NCI-H2029 (cell line): ENCODE results near the gene GRPR.
"Not testable (repeated sequence)": the region's sequence is repeated elsewhere in the genome, so short reads cannot be mapped to it uniquely, and the experiment has no call there.

ENCODE experiments used
- DNase-seq: peaks from one replicate; lab custom pipeline; 2025; lab: John Stamatoyannopoulos, UW

The GRPR gene

DNA sequence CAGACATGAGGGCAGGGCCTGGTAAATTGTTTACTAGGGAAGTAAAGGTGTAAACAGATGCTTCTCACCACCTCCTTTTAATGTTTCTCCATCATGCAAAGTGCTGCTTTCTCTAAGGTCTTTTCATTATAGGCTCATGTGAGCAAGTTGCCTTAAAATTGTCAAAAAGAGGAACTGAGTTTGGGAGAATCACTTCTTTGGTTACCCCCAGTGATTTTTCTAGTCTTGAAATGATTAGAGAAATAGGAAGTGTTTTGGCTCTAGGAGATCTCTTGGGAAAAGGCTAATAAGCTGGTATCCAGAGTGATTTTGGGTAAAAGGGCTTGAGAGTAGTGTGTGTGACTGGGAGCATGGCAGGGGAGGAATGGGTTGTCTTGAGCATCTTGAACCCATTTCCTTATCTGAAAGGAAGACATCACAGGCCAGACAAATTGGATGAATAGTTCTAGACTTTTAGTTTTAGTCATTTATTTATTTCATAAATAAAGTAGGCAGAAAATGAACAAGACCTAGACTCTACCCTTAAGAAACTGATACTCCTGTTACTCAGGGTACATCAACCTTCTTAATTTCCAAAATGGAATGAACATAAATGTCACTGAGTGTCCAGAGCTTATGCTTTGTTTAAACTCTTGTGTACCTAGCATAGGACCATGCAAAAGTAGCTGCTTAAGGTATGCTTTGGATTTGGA, 14.2 kb downstream of the GRPR start:
- DNase-seq: no peak

DNA sequence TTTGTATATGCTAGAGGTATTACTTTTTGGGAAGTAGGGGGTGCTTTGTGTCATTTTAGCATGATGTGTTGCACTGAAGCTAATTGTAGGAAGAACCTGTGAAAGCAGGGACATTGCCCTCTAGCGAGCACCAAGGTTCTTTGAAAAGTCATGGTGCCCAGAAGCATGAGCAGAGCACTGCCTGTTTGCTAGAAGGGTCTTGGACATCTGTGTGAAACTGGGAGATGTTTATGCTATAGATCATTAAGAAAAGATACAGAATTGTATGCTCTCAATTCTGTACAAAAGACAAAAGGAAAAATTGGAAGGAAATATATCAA, 14.7 kb downstream of the GRPR start:
- DNase-seq: no peak

DNA sequence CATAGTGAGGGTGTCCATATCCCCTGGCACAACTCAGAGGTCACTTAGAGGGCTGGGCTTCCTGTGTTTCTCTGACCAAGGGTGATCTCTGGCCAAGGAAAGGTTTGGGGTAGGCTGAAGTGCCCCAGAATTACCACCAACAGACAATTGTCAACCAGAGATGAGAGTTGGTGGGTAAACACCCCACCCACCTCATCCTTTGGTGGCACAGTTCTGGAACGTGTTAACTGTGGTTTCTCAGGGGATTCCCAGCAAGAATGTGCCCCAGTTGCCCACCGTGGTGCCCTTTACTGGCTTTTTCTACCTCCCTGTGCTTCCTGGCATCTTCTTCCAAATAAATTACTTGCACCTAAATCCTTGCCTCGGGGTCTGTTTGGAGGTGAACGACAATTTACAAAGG, 17.1 kb downstream of the GRPR start:
- DNase-seq: no peak

DNA sequence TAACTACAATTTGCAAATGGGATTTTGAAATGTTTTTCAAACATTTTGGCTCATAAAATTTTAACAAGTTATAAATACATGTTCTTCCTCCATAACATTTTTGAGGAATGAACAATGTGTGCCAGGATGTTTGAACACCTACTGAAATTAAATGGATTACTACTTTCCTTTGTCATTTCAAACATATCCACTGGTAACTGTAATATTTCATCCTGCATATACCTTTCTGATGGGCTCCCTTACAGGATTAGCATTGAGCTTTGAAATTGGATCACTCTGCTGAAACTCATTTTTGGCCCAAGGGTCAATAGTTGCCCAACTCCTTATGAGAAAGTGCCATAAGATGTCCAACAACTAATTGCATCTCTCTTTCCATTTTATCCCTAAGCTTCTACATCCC, 17.6 kb downstream of the GRPR start:
- DNase-seq: no peak

DNA sequence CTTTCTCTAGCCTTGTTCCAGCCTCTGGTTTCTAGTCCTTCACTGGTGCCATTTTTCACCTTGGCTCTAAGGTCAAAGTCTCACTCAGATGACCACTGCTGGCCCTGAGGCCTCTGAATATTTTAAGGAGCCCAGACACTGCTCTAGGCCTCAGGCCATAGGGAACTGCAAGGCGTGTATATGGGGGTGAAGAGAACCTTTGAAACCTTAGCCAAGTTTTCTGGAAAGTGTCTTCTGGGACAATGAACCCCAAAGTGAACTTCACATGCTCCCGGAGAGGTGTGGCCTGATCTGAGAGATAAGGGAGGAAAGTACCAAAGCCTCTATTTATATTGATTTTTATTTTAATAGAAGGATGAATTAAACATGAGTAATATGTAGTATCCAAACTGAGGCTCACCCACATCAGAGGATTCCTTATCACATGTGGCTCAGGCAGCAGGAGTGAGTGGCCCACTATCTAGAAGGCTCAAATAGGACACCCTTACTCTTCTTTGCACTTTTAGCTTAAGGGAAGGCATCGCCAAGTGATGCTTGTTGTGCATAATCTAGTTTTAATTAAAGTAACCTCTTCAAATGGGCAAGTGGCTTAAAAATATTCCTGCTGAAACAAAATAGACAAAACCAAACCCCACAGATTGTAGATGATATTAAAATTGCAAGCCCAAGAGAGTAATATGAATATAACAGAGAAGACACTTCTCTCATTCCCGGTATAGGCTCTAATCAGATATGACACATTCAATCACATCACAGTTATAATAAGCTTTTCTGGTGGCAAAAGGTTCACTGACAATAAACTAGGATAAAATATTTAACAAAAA, 18.3 kb downstream of the GRPR start:
- DNase-seq: no peak

DNA sequence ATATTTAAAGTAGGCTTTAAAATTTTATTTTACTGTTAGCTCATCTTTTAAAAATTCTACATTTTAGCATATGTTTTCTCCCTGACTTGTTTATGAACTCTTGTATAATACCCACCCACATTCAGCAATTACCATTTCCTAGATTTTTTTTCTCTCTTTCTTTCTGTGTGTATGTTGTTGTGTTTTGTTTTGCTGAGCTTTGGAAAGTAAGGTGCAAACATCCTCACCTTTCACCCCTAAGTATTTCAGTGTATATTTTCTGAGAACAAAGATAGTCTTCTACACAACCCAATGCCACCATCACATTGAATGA, 18.8 kb downstream of the GRPR start:
- no peak for DNase-seq

DNA sequence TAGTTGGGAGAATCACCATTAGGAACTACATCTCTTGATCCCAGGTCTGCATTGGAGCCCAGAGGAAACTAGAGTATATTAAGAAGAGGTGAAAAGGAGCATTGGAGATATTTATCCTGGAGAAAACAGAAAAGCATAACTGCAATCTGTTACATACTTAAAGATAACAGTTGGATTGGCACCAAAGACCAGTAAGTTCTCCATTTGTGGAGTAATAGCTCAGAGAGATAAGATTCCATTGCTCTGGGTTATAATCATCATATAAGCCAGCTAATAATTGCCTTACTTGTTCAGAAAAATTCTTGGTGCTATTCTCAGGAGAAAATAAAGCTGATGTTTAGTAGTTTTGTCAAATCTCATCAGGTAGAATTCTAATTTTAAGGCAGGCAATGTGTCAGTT, 20.6 kb downstream of the GRPR start:
- DNase-seq: no peak

DNA sequence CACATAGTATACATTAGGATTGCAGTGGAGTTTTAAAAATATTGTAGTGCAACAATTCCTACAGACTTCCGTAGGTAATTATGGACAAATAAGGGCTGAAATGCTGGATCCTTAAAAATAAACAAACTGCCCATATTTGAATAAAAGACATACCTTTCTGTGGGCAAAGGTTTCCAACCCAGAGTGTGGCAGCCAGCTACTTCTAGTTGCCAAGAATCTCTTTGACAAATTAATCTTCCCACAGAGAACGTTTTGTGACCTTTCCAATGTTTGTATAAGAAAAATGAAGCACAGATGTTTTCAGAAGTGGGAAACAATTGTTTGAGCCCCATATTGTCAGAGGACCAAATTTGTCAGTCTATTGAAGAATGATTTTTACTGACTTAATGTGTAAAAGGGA, 21.1 kb downstream of the GRPR start:
- DNase-seq: no peak

- DNase-seq: not testable (repeated sequence)
Observed at GRCh38 chrX:16145093-16145492, 21.7 kb downstream of the GRPR start.

- DNase-seq: no peak
Observed at GRCh38 chrX:16145656-16146055, 22.3 kb downstream of the GRPR start.

DNA sequence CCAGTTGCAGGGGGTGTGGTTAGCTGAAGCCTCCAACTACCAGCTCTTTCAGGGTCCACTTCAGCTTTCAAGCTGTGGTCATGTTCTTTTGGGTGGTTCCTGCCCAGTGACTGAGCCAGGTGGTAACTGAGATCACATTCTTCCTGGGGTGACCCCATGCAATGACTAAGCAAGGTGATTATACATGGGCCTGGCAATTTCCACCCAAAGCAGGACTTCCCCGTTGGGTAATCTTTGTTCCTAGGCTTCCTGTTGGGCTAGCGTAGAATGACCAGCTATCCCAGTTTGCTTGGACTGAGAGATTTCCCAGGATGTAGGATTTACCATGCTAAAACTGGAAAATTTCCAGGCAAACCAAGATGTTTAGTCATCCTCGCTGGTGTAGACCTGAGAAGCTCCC, 25.5 kb downstream of the GRPR start:
- DNase-seq: no peak

DNA sequence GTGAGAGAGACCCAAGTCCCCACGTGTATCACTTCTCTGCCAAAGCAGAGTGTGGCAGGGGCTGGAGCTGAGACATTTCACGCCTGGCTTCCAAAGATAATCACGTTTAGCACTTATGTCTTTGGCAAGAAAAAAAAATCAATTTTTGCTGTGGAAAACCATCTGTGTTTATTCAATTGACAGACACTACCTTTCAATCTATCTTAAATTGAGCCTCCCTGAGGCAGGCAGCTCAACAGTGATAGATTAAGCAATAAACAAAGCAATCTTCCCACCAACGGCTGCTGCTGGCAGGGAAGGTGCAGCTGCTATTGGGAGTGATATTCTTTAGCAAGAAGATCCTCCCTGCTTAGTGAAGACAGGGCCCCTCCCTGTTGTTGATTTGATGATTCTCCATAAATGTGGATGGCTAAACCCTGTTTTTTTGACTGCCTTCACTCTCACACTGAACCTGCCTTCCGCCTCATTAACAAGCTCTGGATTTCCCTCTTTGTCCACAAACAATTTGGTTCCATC, 32.3 kb downstream of the GRPR start:
- no peak for DNase-seq

DNA sequence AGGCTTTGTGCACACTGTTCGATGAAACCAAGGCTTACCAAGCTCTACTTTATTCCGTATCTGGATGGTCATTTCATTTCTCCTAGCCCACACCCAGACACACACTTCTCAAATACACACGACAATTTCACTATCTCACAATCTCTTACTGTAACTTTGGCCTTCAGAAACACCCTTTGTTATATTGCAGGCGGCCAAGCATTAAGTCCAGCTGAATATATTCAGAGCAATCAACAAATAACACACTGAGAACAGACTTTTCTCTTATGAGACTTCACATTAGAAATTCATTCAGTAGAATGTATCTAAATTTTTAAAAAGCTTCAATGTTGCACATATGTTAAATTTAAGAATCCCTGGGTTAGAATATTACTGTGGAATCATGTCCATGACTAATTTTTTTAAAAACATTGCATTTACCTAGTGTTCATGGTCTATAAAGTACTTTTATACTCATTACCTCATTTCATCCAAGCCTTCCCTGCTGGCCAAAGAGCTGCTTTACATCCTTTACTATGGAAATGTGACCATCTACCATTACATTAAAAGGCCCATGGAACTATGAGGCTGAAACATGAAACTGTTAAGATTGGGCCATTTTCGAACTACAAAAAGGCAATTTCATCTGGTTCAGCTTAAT, 33.4 kb downstream of the GRPR start:
- DNase-seq: no peak

DNA sequence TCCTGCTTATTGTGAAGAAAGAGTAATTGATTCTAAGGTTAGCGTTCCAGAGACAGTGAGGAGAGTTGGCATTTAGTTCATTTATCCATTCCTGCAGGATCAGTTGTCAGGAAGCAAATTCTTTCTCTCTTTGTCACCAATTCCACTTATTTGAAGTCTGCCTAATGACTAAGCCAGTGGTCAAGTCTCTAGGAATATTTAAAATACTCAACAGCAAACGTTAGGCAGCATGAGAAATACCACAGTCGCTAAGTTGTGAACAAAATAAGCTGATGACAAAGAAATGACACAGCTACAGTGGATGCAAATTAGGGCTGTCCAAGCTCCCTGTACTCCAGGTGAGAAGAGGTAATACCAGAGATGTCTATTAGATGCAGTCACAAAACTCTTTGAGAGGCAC, 37.4 kb downstream of the GRPR start:
- DNase-seq: no peak

- not testable (repeated sequence) for DNase-seq
Observed at GRCh38 chrX:16161173-16161572, 37.8 kb downstream of the GRPR start.

DNA sequence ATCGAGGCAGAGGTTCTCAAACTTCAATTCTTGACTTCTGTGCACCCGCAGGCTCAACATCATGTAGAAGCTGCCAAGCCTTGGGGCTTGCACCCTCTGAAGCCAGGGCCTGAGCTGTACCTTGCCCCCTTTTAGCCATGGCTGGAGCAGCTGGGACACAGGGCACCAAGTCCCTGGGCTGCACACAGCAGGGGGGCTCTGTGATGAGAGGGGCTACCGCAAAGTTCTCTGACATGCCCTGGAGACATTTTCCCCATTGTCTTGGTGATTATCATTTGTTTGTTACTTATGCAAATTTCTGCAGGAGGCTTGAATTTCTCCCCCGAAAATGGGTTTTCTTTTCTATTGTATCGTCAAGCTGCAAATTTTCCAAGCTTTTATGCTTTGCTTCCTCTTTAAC, 39.0 kb downstream of the GRPR start:
- no peak for DNase-seq

DNA sequence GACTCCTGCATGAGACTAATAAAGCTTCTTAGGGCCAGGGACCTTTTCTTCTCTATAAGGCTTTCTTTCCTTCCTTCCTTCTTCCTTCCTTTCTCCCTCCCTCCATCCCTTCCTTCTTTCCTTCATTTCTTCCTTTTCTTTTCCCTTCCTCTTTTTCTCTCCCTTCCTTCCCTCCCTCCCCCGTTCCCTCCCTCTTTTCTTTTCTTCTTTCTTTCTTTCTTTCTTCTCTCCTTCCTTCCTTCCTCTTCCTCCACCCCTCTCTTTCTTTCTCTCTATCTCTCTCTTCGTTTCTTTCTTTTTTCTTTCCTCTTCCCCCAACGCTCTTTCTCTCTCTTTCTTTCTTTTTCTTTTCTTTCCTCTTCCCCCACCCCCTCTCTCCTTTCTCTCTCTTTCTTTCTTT, 41.4 kb downstream of the GRPR start:
- DNase-seq: no peak

- DNase-seq: no peak
Observed at GRCh38 chrX:16167181-16167580, 43.8 kb downstream of the GRPR start, which contains the start of gene MAGEB17. TSS of gene MAGEB17 (plus strand) at chrX:16167481. CDS start at chrX:16170383, 2,902 bp downstream.

GRCh38 chrX:16171039-16171438, 47.7 kb downstream of the GRPR start:
- DNase-seq: no peak

DNA sequence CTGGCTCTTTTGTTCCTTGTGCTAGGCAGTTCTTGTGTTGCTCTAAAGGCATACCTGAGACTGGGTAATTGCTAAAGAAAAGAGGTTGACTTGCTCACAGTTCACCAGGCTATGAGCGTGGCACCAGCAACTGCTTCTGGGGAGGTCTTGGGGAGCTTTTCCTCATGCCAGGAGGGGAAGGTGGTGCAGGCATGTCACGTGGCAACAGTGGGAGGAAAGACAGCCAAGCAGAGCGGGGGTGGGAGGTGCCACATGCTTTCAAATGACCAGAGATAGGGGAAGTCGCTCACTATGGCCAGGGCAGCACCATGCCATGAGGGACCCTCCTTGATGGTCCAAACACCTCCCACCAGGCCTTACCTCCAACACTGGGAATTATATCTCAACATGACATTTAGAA, 48.6 kb downstream of the GRPR start:
- no peak for DNase-seq

DNA sequence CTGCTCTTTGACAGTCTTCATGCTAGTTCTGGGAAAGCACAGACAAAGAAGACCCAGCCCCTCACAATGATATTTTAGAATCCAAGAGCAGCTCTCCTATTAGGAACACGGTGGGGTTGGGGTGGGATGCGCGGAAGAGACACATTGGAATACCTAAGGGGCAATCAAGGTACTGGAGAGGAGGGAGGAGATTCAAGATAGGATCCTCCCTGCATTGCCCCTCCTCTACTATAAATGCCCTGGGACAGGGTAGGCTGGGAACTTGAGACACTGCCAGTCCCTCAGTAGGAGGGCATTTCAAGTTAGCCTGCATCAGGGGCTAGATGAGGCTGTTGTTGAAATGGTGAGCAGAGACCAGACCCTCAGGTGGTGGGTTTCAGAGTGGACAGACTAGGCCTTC, 49.0 kb downstream of the GRPR start:
- no peak for DNase-seq

GRCh38 chrX:16175329-16176061, 52.1 kb downstream of the GRPR start:
- no peak for DNase-seq

GRCh38 chrX:16177260-16177659, 53.9 kb downstream of the GRPR start:
- DNase-seq: no peak
